DMS114 treated with DMSO at 0.1 percent for 48 hours (cell line): ENCODE data around the gene PIGP.
"Not testable (repeated sequence)": the region's sequence is repeated elsewhere in the genome, so short reads cannot be mapped to it uniquely, and the experiment has no call there.

Source experiments
- DNase-seq: peaks from one replicate; lab custom pipeline; 2025; ENCODE audit not compliant: unreplicated experiment; lab: John Stamatoyannopoulos, UW

The PIGP gene

GRCh38 chr21:37076087-37076850 is 3.4 kb upstream of the PIGP start:
- no peak for DNase-seq

GRCh38 chr21:37075214-37075770 is 2.4 kb upstream of the PIGP start:
- DNase-seq, result no peak

- DNase-seq, result no peak
These were observed 1.7 kb upstream of the PIGP start for GRCh38 chr21:37074546-37074945.

GRCh38 chr21:37074197-37074510 is 1.3 kb upstream of the PIGP start:
- no peak for DNase-seq

GRCh38 chr21:37073417-37074196 is 736 bp upstream of the PIGP start:
- no peak for DNase-seq

- DNase-seq, result peak; percentile 48
These were observed 440 bp downstream of the PIGP start for GRCh38 chr21:37072274-37072987.

- no peak for DNase-seq
These were observed 1.2 kb downstream of the PIGP start for GRCh38 chr21:37071561-37072273.

- no peak for DNase-seq
These were observed 7.2 kb downstream of the PIGP start for GRCh38 chr21:37065561-37066177.

GRCh38 chr21:37064841-37065240 is 8.0 kb downstream of the PIGP start:
- DNase-seq, result no peak

- DNase-seq, result no peak
These were observed 9.4 kb downstream of the PIGP start for GRCh38 chr21:37063433-37063832.

GRCh38 chr21:37062593-37062935 is 10.3 kb downstream of the PIGP start:
- DNase-seq, result no peak

GRCh38 chr21:37061926-37062592 is 10.8 kb downstream of the PIGP start:
- no peak for DNase-seq

- no peak for DNase-seq
These were observed 12.6 kb downstream of the PIGP start for GRCh38 chr21:37060296-37060695.

GRCh38 chr21:37059181-37059580 is 13.7 kb downstream of the PIGP start:
- no peak for DNase-seq

- DNase-seq, result no peak
These were observed 14.6 kb downstream of the PIGP start for GRCh38 chr21:37058261-37058660.

- DNase-seq, result no peak
These were observed 15.3 kb downstream of the PIGP start for GRCh38 chr21:37057614-37058013.

GRCh38 chr21:37055271-37055855 is 17.5 kb downstream of the PIGP start:
- DNase-seq, result no peak

- not testable (repeated sequence) for DNase-seq
These were observed 23.1 kb downstream of the PIGP start for GRCh38 chr21:37049741-37050140.

GRCh38 chr21:37047079-37047478 is 25.8 kb downstream of the PIGP start:
- DNase-seq, result no peak

- DNase-seq, result no peak
These were observed 27.3 kb downstream of the PIGP start for GRCh38 chr21:37045556-37045955.
